CD4-positive, alpha-beta memory T cell (primary cell): ENCODE results near the gene MUC5AC. TPM values are rescaled to one million over a fixed set of nuclear protein-coding genes. Genes with fewer than 3 reads are reported as not detected.

Experiments used
- CTCF ChIA-PET: fragments of 350-600 bp; sonication (Branson Sonifier 250); formaldehyde crosslinking; loops from one replicate; lab custom pipeline; 2021; ENCODE audit warnings: inconsistent platforms; ENCODE audit not compliant: partially characterized antibody; lab: Charles Lee
- POLR2A ChIA-PET: fragments of 350-600 bp; sonication (Branson Sonifier 250); formaldehyde crosslinking; loops from one replicate; lab custom pipeline; 2021; ENCODE audit not compliant: partially characterized antibody; lab: Charles Lee
- DNase-seq, 5 donors: peaks; one replicate each; pipeline versions ENCODE4 v3.0.0 to v3.0.0-alpha.2; 2020 to 2022; ENCODE audit warnings: mixed read lengths in 1 of 5
- H3K27ac ChIP-seq: one replicate; pipeline ENCODE4 v1.7.0; 2013; ENCODE audit warnings: low read depth, low read length
- H3K27me3 ChIP-seq: 2 replicates; pipeline ENCODE4 v1.7.0; 2013; ENCODE audit warnings: mild to moderate bottlenecking, low read length, moderate library complexity; ENCODE audit not compliant: insufficient read depth
- H3K36me3 ChIP-seq: 2 replicates; pipeline ENCODE4 v1.7.0; 2013; ENCODE audit warnings: mild to moderate bottlenecking, low read length, moderate library complexity; ENCODE audit not compliant: insufficient read depth
- H3K4me1 ChIP-seq: 2 replicates; pipeline ENCODE4 v1.7.0; 2013; ENCODE audit warnings: mild to moderate bottlenecking, low read length, moderate library complexity; ENCODE audit not compliant: insufficient read depth
- H3K4me3 ChIP-seq, 2 donors: one replicate each; pipeline ENCODE4 v1.7.0; 2013; ENCODE audit warnings: low read length in 2 of 2, mild to moderate bottlenecking in 1 of 2
- H3K9me3 ChIP-seq, 2 donors: one replicate each; pipeline ENCODE4 v1.7.0; 2013; ENCODE audit warnings: low read length in 2 of 2, control low read depth in 1 of 2; ENCODE audit not compliant: control insufficient read depth in 1 of 2
- H3K27ac Mint-ChIP-seq, 7 donors: one replicate each; pipeline ENCODE4 v1.8.0; 2020 to 2021; ENCODE audit warnings: mixed read lengths in 7 of 7, mild to moderate bottlenecking in 6 of 7, inconsistent platforms in 3 of 7, moderate library complexity in 3 of 7
- H3K27me3 Mint-ChIP-seq, 2 donors: one replicate each; pipeline ENCODE4 v1.8.0; 2020 to 2021; ENCODE audit warnings: mixed read lengths in 2 of 2
- H3K36me3 Mint-ChIP-seq, 2 donors: one replicate each; pipeline ENCODE4 v1.8.0; 2020 to 2021; ENCODE audit warnings: mixed read lengths in 2 of 2, inconsistent platforms in 1 of 2, mild to moderate bottlenecking in 1 of 2
- H3K4me1 Mint-ChIP-seq, 4 donors: one replicate each; pipeline ENCODE4 v1.8.0; 2020 to 2021; ENCODE audit warnings: mixed read lengths in 4 of 4, mild to moderate bottlenecking in 1 of 4
- H3K4me3 Mint-ChIP-seq, 8 donors: one replicate each; pipeline ENCODE4 v1.8.0; 2020 to 2021; ENCODE audit warnings: mixed read lengths in 8 of 8, mild to moderate bottlenecking in 7 of 8, moderate library complexity in 6 of 8, inconsistent platforms in 3 of 8
- H3K9me3 Mint-ChIP-seq, 8 donors: one replicate each; pipeline ENCODE4 v1.8.0; 2020 to 2021; ENCODE audit warnings: mixed read lengths in 8 of 8, mild to moderate bottlenecking in 5 of 8, inconsistent platforms in 3 of 8, moderate library complexity in 1 of 8
- intact Hi-C: fragments of 100-400 bp; cut with micrococcal nuclease; formaldehyde crosslinking; loops from one replicate; pipeline ENCODE4 v1.15.1; 2023
- polyA plus RNA-seq, 2 donors: library from polyadenylated mRNA; unstranded; fragments of 300-500 nt; fragmentation: Illumina TruSeq; gene quantifications; one replicate each; pipeline ENCODE4 v1.2.3, GENCODE V29; 2021
- total RNA-seq, 2 experiments: library from RNA; stranded (reverse); gene quantifications; one replicate each; pipeline ENCODE4 v1.2.3, GENCODE V29; 2021

MUC5AC gene
- total and polyA plus RNA-seq, 4 experiments from 2014 or later: not detected

GRCh38 chr11:1232883-1233321 is 75.1 kb downstream of the MUC5AC start:
- Mint-ChIP-seq H3K36me3 (no peaks in the 10 kb centered on the region), H3K27me3 (no peaks in the 10 kb centered on the region), H3K27ac (no peak overlapping the region), H3K9me3 (no peaks in the 10 kb centered on the region), H3K4me3 (no peak overlapping the region), H3K4me1 (no peaks in the 10 kb centered on the region)
- Histone ChIP-seq H3K4me1 (no peaks in the 10 kb centered on the region), H3K4me3 (no peak overlapping the region), H3K9me3 (no peaks in the 10 kb centered on the region), H3K27me3 (no peaks in the 10 kb centered on the region), H3K36me3 (no peaks in the 10 kb centered on the region), H3K27ac (no peak overlapping the region)
- POLR2A ChIA-PET: no interaction called here
- CTCF ChIA-PET: no interaction called here
- peak in 1 of 5 donors; percentile 25 for DNase-seq
- intact Hi-C loops: no loop called here

GRCh38 chr11:1233351-1234053 is 75.7 kb downstream of the MUC5AC start:
- ChIA-PET POLR2A (no interaction called here), CTCF (no interaction called here)
- Mint-ChIP-seq H3K36me3 (no peaks in the 10 kb centered on the region), H3K4me3 (no peak overlapping the region), H3K9me3 (no peaks in the 10 kb centered on the region), H3K27ac (no peak overlapping the region), H3K4me1 (no peaks in the 10 kb centered on the region), H3K27me3 (no peaks in the 10 kb centered on the region)
- no peaks in the 10 kb centered on the region for H3K9me3 ChIP-seq
- H3K36me3 ChIP-seq: no peaks in the 10 kb centered on the region
- no peak overlapping the region for H3K27ac ChIP-seq
- intact Hi-C loops: no loop called here
- H3K27me3 ChIP-seq: no peaks in the 10 kb centered on the region
- DNase-seq: peak in 1 of 5 donors; percentile 30
- no peaks in the 10 kb centered on the region for H3K4me1 ChIP-seq
- no peak overlapping the region for H3K4me3 ChIP-seq

- Mint-ChIP-seq H3K27me3 (no peaks in the 10 kb centered on the region), H3K27ac (no peak overlapping the region), H3K36me3 (no peaks in the 10 kb centered on the region), H3K9me3 (no peaks in the 10 kb centered on the region), H3K4me1 (no peaks in the 10 kb centered on the region), H3K4me3 (no peak overlapping the region)
- Histone ChIP-seq H3K4me1 (no peaks in the 10 kb centered on the region), H3K9me3 (no peaks in the 10 kb centered on the region), H3K4me3 (no peak overlapping the region), H3K27ac (no peak overlapping the region), H3K36me3 (no peaks in the 10 kb centered on the region), H3K27me3 (no peaks in the 10 kb centered on the region)
- CTCF ChIA-PET: no interaction called here
- intact Hi-C loops: no loop called here
- POLR2A ChIA-PET: no interaction called here
- DNase-seq: peak in 1 of 5 donors; percentile 13
Measured at GRCh38 chr11:1234054-1234720, 76.4 kb downstream of the MUC5AC start.

GRCh38 chr11:1234771-1235305 is 77.1 kb downstream of the MUC5AC start:
- H3K36me3 Mint-ChIP-seq: no peaks in the 10 kb centered on the region
- H3K4me3 Mint-ChIP-seq: no peak overlapping the region
- DNase-seq: peak in 1 of 5 donors; percentile 13
- no peak overlapping the region for H3K27ac ChIP-seq
- no peaks in the 10 kb centered on the region for H3K4me1 ChIP-seq
- H3K9me3 Mint-ChIP-seq: no peaks in the 10 kb centered on the region
- no peaks in the 10 kb centered on the region for H3K36me3 ChIP-seq
- ChIA-PET CTCF (no interaction called here), POLR2A (no interaction called here)
- H3K27me3 ChIP-seq: no peaks in the 10 kb centered on the region
- intact Hi-C loops: no loop called here
- no peaks in the 10 kb centered on the region for H3K27me3 Mint-ChIP-seq
- H3K4me3 ChIP-seq: no peak overlapping the region
- H3K9me3 ChIP-seq: no peaks in the 10 kb centered on the region
- H3K4me1 Mint-ChIP-seq: no peaks in the 10 kb centered on the region
- H3K27ac Mint-ChIP-seq: no peak overlapping the region

GRCh38 chr11:1235306-1235900 is 77.7 kb downstream of the MUC5AC start:
- Mint-ChIP-seq H3K36me3 (no peaks in the 10 kb centered on the region), H3K27me3 (no peaks in the 10 kb centered on the region), H3K4me3 (no peak overlapping the region), H3K9me3 (no peaks in the 10 kb centered on the region), H3K4me1 (no peaks in the 10 kb centered on the region), H3K27ac (no peak overlapping the region)
- ChIA-PET CTCF (no interaction called here), POLR2A (no interaction called here)
- Histone ChIP-seq H3K27me3 (no peaks in the 10 kb centered on the region), H3K4me1 (no peaks in the 10 kb centered on the region), H3K9me3 (no peaks in the 10 kb centered on the region), H3K36me3 (no peaks in the 10 kb centered on the region), H3K4me3 (no peak overlapping the region), H3K27ac (no peak overlapping the region)
- intact Hi-C loops: no loop called here
- peak in 1 of 5 donors; percentile 7 for DNase-seq

GRCh38 chr11:1235901-1236315 is 78.2 kb downstream of the MUC5AC start:
- H3K4me3 ChIP-seq: no peak overlapping the region
- H3K27me3 Mint-ChIP-seq: no peaks in the 10 kb centered on the region
- H3K27me3 ChIP-seq: no peaks in the 10 kb centered on the region
- DNase-seq: peak in 1 of 5 donors; percentile 5
- H3K36me3 ChIP-seq: no peaks in the 10 kb centered on the region
- H3K27ac Mint-ChIP-seq: no peak overlapping the region
- no peak overlapping the region for H3K27ac ChIP-seq
- H3K9me3 ChIP-seq: no peaks in the 10 kb centered on the region
- no peaks in the 10 kb centered on the region for H3K4me1 ChIP-seq
- ChIA-PET POLR2A (no interaction called here), CTCF (no interaction called here)
- intact Hi-C loops: no loop called here
- no peaks in the 10 kb centered on the region for H3K4me1 Mint-ChIP-seq
- no peaks in the 10 kb centered on the region for H3K36me3 Mint-ChIP-seq
- no peak overlapping the region for H3K4me3 Mint-ChIP-seq
- no peaks in the 10 kb centered on the region for H3K9me3 Mint-ChIP-seq

GRCh38 chr11:1236316-1237127 is 78.8 kb downstream of the MUC5AC start:
- H3K27me3 Mint-ChIP-seq: no peaks in the 10 kb centered on the region
- no peak overlapping the region for H3K27ac Mint-ChIP-seq
- no peaks in the 10 kb centered on the region for H3K36me3 Mint-ChIP-seq
- ChIA-PET CTCF (no interaction called here), POLR2A (no interaction called here)
- H3K4me3 ChIP-seq: no peak overlapping the region
- H3K9me3 Mint-ChIP-seq: no peaks in the 10 kb centered on the region
- H3K9me3 ChIP-seq: no peaks in the 10 kb centered on the region
- H3K4me3 Mint-ChIP-seq: no peak overlapping the region
- no peak overlapping the region for H3K27ac ChIP-seq
- H3K27me3 ChIP-seq: no peaks in the 10 kb centered on the region
- H3K4me1 Mint-ChIP-seq: no peaks in the 10 kb centered on the region
- no peaks in the 10 kb centered on the region for H3K4me1 ChIP-seq
- peak in 1 of 5 donors; percentile 4 for DNase-seq
- intact Hi-C loops: no loop called here
- no peaks in the 10 kb centered on the region for H3K36me3 ChIP-seq
